Measurements from ENCODE around the gene RBM4.
"Not testable (repeated sequence)": the region's sequence is repeated elsewhere in the genome, so short reads cannot be mapped to it uniquely, and the experiment has no call there.

The RBM4 gene, protein sequence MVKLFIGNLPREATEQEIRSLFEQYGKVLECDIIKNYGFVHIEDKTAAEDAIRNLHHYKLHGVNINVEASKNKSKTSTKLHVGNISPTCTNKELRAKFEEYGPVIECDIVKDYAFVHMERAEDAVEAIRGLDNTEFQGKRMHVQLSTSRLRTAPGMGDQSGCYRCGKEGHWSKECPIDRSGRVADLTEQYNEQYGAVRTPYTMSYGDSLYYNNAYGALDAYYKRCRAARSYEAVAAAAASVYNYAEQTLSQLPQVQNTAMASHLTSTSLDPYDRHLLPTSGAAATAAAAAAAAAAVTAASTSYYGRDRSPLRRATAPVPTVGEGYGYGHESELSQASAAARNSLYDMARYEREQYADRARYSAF

GRCh38 chr11:66638177-66639065 is at the start of gene RBM4:
RBM4 (plus strand) TSS chr11:66638703; CDS start chr11:66639712, 1,009 bp downstream.
- Histone ChIP-seq H3K27ac (peak within 1 kb of the TSS in 20 of 21 experiments; percentile 46 to 96 (median 90)), H3K4me3 (peak within 1 kb of the TSS; percentile 60 to 83 (median 77))

DNA sequence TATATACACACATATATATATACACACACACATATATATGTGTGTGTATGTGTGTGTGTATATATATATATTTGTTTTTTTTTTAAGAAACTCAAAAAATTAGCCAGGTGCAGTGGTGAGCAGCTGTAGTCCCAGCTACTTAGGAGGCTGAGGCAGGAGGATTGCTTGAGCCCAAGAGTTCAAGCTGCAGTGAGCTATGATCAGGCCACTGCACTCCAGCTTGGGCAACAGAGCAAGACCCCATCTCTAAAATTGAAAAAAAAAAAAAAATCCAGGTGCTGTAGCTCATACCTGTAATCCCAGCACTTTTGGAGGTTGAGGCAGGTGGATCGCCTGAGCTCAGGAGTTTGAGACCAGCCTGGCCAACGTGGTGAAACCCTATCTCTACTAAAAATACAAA is 49.2 kb upstream of the RBM4 start:
- H3K27ac ChIP-seq, H3K4me3 ChIP-seq: not testable (repeated sequence)

GRCh38 chr11:66589996-66590675 is 48.4 kb upstream of the RBM4 start:
- no peak overlapping the region for H3K27ac ChIP-seq
- H3K4me3 ChIP-seq: no peak overlapping the region

DNA sequence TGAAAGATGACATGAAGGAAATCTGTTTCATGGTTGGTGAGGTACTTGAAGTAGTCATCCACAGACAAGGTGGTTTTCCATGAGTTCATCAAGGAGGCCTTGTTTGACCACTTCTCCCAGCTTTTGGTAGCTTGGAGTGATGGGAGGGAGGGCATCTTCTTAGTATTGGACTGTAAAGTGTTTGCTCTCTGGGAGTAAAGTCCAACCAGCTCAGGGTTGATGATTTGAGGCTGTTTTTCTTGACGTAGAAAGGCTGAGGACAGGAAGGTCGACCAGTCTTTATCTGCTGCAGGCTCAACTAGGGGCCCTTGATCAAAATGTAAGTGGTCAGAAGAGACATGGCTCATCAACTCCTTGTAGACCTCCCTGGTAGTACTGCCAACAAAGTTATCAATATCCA is 47.3 kb upstream of the RBM4 start:
- no peak overlapping the region for H3K27ac ChIP-seq
- no peak overlapping the region for H3K4me3 ChIP-seq

- H3K27ac ChIP-seq: peak within 1 kb of the TSS in 20 of 21 experiments; percentile 21 to 92 (median 83)
- H3K4me3 ChIP-seq: peak within 1 kb of the TSS; percentile 44 to 71 (median 55)
Measured at GRCh38 chr11:66592457-66593302, 45.8 kb upstream of the RBM4 start, which contains the start of the genes CCDC87 and CCS. CCDC87 (minus strand) TSS chr11:66593063; CDS start chr11:66593015, 48 bp downstream. CCS (plus strand) TSS chr11:66593185; CDS start chr11:66593262, 77 bp downstream.

- Histone ChIP-seq H3K27ac (peak overlapping the region in 20 of 21 experiments; percentile 21 to 92 (median 83)), H3K4me3 (peak overlapping the region; percentile 44 to 71 (median 55))
Measured at GRCh38 chr11:66593303-66593635, 45.2 kb upstream of the RBM4 start.

DNA sequence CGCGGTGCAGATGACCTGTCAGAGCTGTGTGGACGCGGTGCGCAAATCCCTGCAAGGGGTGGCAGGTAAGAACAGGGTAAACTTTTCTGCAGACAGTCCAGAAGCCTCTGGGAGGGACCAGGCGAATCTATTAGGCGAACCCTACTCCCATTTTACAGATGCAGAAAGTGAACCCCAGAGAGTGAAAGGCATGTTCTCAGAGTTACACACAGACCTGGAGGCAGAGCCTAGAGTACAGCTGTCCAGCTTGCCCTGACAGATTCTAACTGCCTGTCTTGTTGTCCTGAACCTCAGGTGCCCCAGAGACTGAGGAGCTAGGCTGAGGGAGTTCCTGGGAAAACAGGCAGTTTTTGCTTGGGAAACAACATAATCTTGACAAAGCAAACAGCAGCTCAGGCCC is 44.9 kb upstream of the RBM4 start:
- Histone ChIP-seq H3K4me3 (peak overlapping the region; percentile 44 to 71 (median 55)), H3K27ac (peak overlapping the region in 18 of 21 experiments; percentile 77 to 92 (median 84))

GRCh38 chr11:66595245-66595904 is 43.1 kb upstream of the RBM4 start:
- H3K27ac ChIP-seq: peak overlapping the region in 4 of 21 experiments; percentile 11 to 47 (median 31)
- H3K4me3 ChIP-seq: no peak overlapping the region

DNA sequence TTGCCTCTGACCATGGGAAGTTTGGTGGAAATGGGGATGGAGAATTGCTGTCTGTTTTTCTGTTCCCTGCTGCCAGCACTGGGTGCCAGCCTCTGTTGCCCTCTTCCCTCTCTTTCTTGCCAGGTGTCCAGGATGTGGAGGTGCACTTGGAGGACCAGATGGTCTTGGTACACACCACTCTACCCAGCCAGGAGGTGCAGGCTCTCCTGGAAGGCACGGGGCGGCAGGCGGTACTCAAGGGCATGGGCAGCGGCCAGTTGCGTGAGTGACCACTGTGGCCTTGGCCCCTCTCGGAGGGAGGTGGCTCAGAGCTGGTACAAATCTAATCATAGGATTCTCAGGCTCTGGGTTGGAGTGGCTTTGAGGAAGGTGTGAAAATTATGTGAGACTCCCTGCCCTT is 39.5 kb upstream of the RBM4 start:
- no peak overlapping the region for H3K27ac ChIP-seq
- H3K4me3 ChIP-seq: no peak overlapping the region

GRCh38 chr11:66600219-66600618 is 38.3 kb upstream of the RBM4 start:
- Histone ChIP-seq H3K27ac (peak overlapping the region in 1 of 21 experiments; percentile 23), H3K4me3 (no peak overlapping the region)

- H3K27ac ChIP-seq: peak overlapping the region in 1 of 21 experiments; percentile 23
- no peak overlapping the region for H3K4me3 ChIP-seq
Measured at GRCh38 chr11:66600631-66601233, 37.8 kb upstream of the RBM4 start.

- Histone ChIP-seq H3K4me3 (no peak overlapping the region), H3K27ac (no peak overlapping the region)
Measured at GRCh38 chr11:66603072-66603471, 35.4 kb upstream of the RBM4 start.

DNA sequence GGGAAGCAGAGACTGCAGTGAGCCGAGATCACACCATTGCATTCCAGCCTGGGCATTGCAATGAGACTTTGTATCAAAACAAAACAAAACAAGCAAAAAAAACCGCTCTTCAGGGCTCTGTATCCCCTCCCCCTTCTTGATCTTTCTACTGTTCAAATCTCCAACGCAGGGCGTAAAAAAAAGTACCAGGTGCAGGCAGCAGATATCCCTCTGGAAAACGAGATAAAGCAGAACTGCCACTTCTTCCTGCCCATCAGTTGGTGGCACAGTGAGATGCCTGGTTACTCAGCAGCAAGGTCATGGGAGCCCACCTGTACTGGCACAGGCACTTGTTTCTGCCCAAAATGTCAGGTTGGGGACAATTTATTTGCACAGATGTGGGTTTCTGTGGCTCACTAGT is 34.3 kb upstream of the RBM4 start:
- no peak overlapping the region for H3K4me3 ChIP-seq
- no peak overlapping the region for H3K27ac ChIP-seq

- peak overlapping the region in 10 of 21 experiments; percentile 11 to 57 (median 44) for H3K27ac ChIP-seq
- not testable (repeated sequence) for H3K4me3 ChIP-seq
Measured at GRCh38 chr11:66606608-66607007, 31.9 kb upstream of the RBM4 start.

DNA sequence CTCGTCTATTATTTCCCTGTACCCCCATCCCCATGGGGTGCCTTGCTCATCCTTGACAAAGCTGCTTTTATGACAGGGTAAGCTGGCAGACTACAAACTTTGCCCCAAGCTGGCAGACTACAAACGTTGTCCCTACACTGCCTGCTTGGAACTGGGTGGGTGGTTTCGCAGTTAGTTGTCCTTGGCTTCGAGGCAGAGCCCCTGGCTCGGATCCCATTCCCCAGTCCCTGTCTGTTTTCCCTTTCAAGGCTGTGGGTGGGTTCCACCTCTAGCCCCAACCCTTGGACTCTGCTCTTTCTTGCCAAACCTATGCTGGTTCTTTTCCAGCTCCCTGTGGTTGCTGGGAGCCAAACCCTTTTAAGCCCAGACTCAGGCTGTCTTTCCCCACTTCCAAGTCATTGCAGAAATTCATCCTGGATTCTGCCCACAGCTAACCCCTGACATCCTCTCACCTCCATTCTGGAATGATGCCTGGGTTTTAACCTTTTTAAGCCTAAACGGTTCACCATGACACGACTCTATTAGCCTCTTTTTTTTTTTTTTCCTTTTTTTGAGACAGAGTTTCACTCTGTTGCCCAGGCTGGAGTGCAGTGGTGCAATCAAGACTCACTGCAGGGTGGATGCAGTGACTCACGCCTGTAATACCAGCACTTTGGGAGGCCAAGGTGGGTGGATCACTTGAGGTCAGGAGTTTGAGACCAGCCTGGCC is 31.2 kb upstream of the RBM4 start:
- H3K27ac ChIP-seq: peak overlapping the region in 12 of 21 experiments; percentile 9 to 57 (median 44)
- no peak overlapping the region for H3K4me3 ChIP-seq

GRCh38 chr11:66609721-66610617 is 28.5 kb upstream of the RBM4 start:
- H3K27ac ChIP-seq: peak overlapping the region in 1 of 21 experiments; percentile 35
- H3K4me3 ChIP-seq: no peak overlapping the region

Data from skin epidermis (tissue), 12 donors.